IMR-90 (cell line): ENCODE results near the gene PRKN. TPM values are rescaled to one million over a fixed set of nuclear protein-coding genes. Genes with fewer than 3 reads are reported as not detected.

Experiments
- ATAC-seq: fragments of 200-7000 bp; cut with Tn5 transposase; 2 replicates; pipeline ENCODE4 v1.9.1; 2020; ENCODE audit warnings: low read depth, mild to moderate bottlenecking, moderate library complexity
- BruUV-seq: library from RNA; stranded (reverse); fragments of 400-500 nt; replicated peaks from 2 replicates; lab custom pipeline; 2021; lab: Mats Ljungman, UMichigan
- CTCF ChIA-PET: fragments of 300-600 bp; formaldehyde crosslinking; extraction: SDS; loops from one replicate; lab custom pipeline; 2021; ENCODE audit warnings: antibody characterized with exemption; lab: Yijun Ruan, JAX
- POLR2A ChIA-PET: fragments of 300-600 bp; sonication (Branson Sonifier 250); formaldehyde crosslinking; loops from one replicate; lab custom pipeline; 2022; ENCODE audit warnings: antibody characterized with exemption; ENCODE audit not compliant: unreplicated experiment; lab: Charles Lee
- DNase-seq: peaks from one replicate; pipeline ENCODE4 v3.0.0; 2013
- H2AFZ ChIP-seq: replicated peaks from 2 replicates; pipeline ENCODE3; 2013; ENCODE audit warnings: low read length, mild to moderate bottlenecking; ENCODE audit not compliant: poor library complexity
- H2AK5ac ChIP-seq: 2 replicates; pipeline ENCODE4 v1.6.1; 2013; ENCODE audit warnings: low read depth, low read length, inconsistent platforms
- H2AK9ac ChIP-seq: replicated peaks from 2 replicates; pipeline ENCODE3; 2013; ENCODE audit warnings: mild to moderate bottlenecking, low read depth, low read length, moderate library complexity; ENCODE audit not compliant: poor library complexity
- H2BK120ac ChIP-seq: 2 replicates; pipeline ENCODE4 v1.6.1; 2013; ENCODE audit warnings: low read depth, low read length, inconsistent platforms
- H2BK15ac ChIP-seq: 3 replicates; pipeline ENCODE4 v1.6.1; 2013; ENCODE audit warnings: low read depth, low read length, inconsistent platforms
- H2BK20ac ChIP-seq: 2 replicates; pipeline ENCODE4 v1.6.1; 2013; ENCODE audit warnings: low read depth, mild to moderate bottlenecking, inconsistent platforms, low read length, moderate library complexity
- H2BK5ac ChIP-seq: 2 replicates; pipeline ENCODE4 v1.6.1; 2013; ENCODE audit warnings: mild to moderate bottlenecking, low read depth, low read length, inconsistent platforms; ENCODE audit not compliant: poor library complexity, severe bottlenecking
- H3K14ac ChIP-seq: replicated peaks from 2 replicates; pipeline ENCODE4 v1.6.1; 2013; ENCODE audit warnings: low read depth, low read length, inconsistent platforms
- H3K18ac ChIP-seq: 2 replicates; pipeline ENCODE4 v1.6.1; 2013; ENCODE audit warnings: low read depth, low read length, control low read depth
- H3K23ac ChIP-seq: 2 replicates; pipeline ENCODE4 v1.6.1; 2013; ENCODE audit warnings: low read depth, low read length, inconsistent platforms
- H3K27ac ChIP-seq: 2 replicates; pipeline ENCODE4 v1.5.1; 2013; ENCODE audit warnings: mild to moderate bottlenecking, control low read depth, low read length; ENCODE audit not compliant: insufficient read depth
- H3K27me3 ChIP-seq: 2 replicates; pipeline ENCODE4 v1.6.1; 2013; ENCODE audit warnings: low read length; ENCODE audit not compliant: control insufficient read depth, insufficient read depth
- H3K36me3 ChIP-seq: 2 replicates; pipeline ENCODE4 v1.6.1; 2013; ENCODE audit warnings: low read length, mixed read lengths; ENCODE audit not compliant: control insufficient read depth, insufficient read depth
- H3K4ac ChIP-seq: 2 replicates; pipeline ENCODE4 v1.6.1; 2013; ENCODE audit warnings: low read depth, low read length, inconsistent platforms
- H3K4me1 ChIP-seq: 2 replicates; pipeline ENCODE4 v1.6.1; 2013; ENCODE audit warnings: low read length, mixed read lengths; ENCODE audit not compliant: control insufficient read depth, insufficient read depth
- H3K4me2 ChIP-seq: 2 replicates; pipeline ENCODE4 v1.6.1; 2013; ENCODE audit warnings: low read depth, mild to moderate bottlenecking, control low read depth, low read length, moderate library complexity
- H3K4me3 ChIP-seq: 2 replicates; pipeline ENCODE4 v1.5.1; 2013; ENCODE audit warnings: low read depth, mild to moderate bottlenecking, control low read depth, low read length, moderate library complexity; ENCODE audit not compliant: insufficient read depth
- H3K56ac ChIP-seq: 2 replicates; pipeline ENCODE4 v1.6.1; 2013; ENCODE audit warnings: low read length, inconsistent platforms; ENCODE audit not compliant: insufficient read depth; ENCODE audit errors: extremely low read depth
- H3K79me1 ChIP-seq, 2 experiments: 2 replicates each; pipeline ENCODE4 v1.6.1; 2013; ENCODE audit warnings: low read length in 2 of 2, inconsistent platforms in 1 of 2, low read depth in 1 of 2
- H3K9ac ChIP-seq: 2 replicates; pipeline ENCODE4 v1.6.1; 2013; ENCODE audit warnings: low read depth, low read length, control low read depth
- H3K9me1 ChIP-seq: 2 replicates; pipeline ENCODE4 v1.6.1; 2013; ENCODE audit warnings: low read length, inconsistent platforms; ENCODE audit not compliant: insufficient read depth
- H3K9me3 ChIP-seq: 2 replicates; pipeline ENCODE4 v1.6.1; 2013; ENCODE audit warnings: low read length; ENCODE audit not compliant: control insufficient read depth, insufficient read depth
- H4K20me1 ChIP-seq: 2 replicates; pipeline ENCODE4 v1.6.1; 2013; ENCODE audit warnings: low read length, inconsistent platforms; ENCODE audit not compliant: insufficient read depth
- H4K5ac ChIP-seq: 2 replicates; pipeline ENCODE4 v1.6.1; 2013; ENCODE audit warnings: mild to moderate bottlenecking, low read depth, low read length, control low read depth
- H4K8ac ChIP-seq, 2 experiments: 2 replicates each; pipeline ENCODE4 v1.6.1; 2013; ENCODE audit warnings: low read depth in 2 of 2, low read length in 2 of 2, control low read depth in 1 of 2, inconsistent platforms in 1 of 2
- H4K91ac ChIP-seq: 2 replicates; pipeline ENCODE4 v1.6.1; 2013; ENCODE audit warnings: low read depth, low read length, inconsistent platforms; ENCODE audit not compliant: insufficient read depth
- BHLHE40 ChIP-seq: fragments of 150-350 bp; IDR thresholded peaks from 2 replicates; pipeline ENCODE4 v1.6.1; 2016; ENCODE audit warnings: mild to moderate bottlenecking, low read depth, low read length
- CEBPB ChIP-seq: IDR thresholded peaks from 2 replicates; pipeline ENCODE4 v1.6.1; 2012; ENCODE audit warnings: low read depth, low read length, improper control_type of control experiment
- CHD1 ChIP-seq: IDR thresholded peaks from 2 replicates; pipeline ENCODE4 v1.6.1; 2012; ENCODE audit warnings: low read depth, low read length, improper control_type of control experiment
- CTCF ChIP-seq: conservative IDR thresholded peaks from 2 replicates; pipeline ENCODE4 v1.5.1; 2012; ENCODE audit warnings: mild to moderate bottlenecking, low read depth, low read length, improper control_type of control experiment
- ELK1 ChIP-seq: fragments of 150-350 bp; IDR thresholded peaks from 2 replicates; pipeline ENCODE4 v1.6.1; 2016; ENCODE audit warnings: low read depth, mild to moderate bottlenecking, low read length, moderate library complexity, borderline replicate concordance
- FOS ChIP-seq: fragments of 150-350 bp; IDR thresholded peaks from 2 replicates; pipeline ENCODE4 v1.6.1; 2016; ENCODE audit warnings: low read depth, low read length
- MAFK ChIP-seq: IDR thresholded peaks from 2 replicates; pipeline ENCODE4 v1.6.1; 2012; ENCODE audit warnings: low read depth, low read length, improper control_type of control experiment
- MAZ ChIP-seq: IDR thresholded peaks from 2 replicates; pipeline ENCODE4 v1.6.1; 2012; ENCODE audit warnings: low read depth, mild to moderate bottlenecking, low read length, improper control_type of control experiment, moderate library complexity, borderline replicate concordance
- MXI1 ChIP-seq: IDR thresholded peaks from 2 replicates; pipeline ENCODE4 v1.6.1; 2012; ENCODE audit warnings: low read depth, mild to moderate bottlenecking, low read length, moderate library complexity, borderline replicate concordance
- NFE2L2 ChIP-seq: fragments of 150-350 bp; IDR thresholded peaks from 2 replicates; pipeline ENCODE4 v1.6.1; 2016; ENCODE audit warnings: low read depth, mild to moderate bottlenecking, low read length
- POLR2A ChIP-seq: IDR thresholded peaks from 2 replicates; pipeline ENCODE4 v1.6.1; 2012; ENCODE audit warnings: mild to moderate bottlenecking, low read depth, low read length
- RAD21 ChIP-seq: IDR thresholded peaks from 2 replicates; pipeline ENCODE4 v1.6.1; 2012; ENCODE audit warnings: low read length, improper control_type of control experiment
- RCOR1 ChIP-seq: IDR thresholded peaks from 2 replicates; pipeline ENCODE4 v1.6.1; 2012; ENCODE audit warnings: mild to moderate bottlenecking, low read length, improper control_type of control experiment; ENCODE audit not compliant: insufficient replicate concordance
- RFX5 ChIP-seq: IDR thresholded peaks from 2 replicates; pipeline ENCODE4 v1.8.0; 2012; ENCODE audit warnings: low read depth, mild to moderate bottlenecking, low read length, moderate library complexity
- SMC3 ChIP-seq: fragments of 150-350 bp; IDR thresholded peaks from 2 replicates; pipeline ENCODE4 v1.6.1; 2016; ENCODE audit warnings: low read depth, mild to moderate bottlenecking, antibody characterized with exemption, low read length, moderate library complexity
- USF2 ChIP-seq: fragments of 150-350 bp; IDR thresholded peaks from 2 replicates; pipeline ENCODE4 v1.6.1; 2017; ENCODE audit warnings: mild to moderate bottlenecking, antibody characterized with exemption, low read length, low read depth
- WGBS, 2 experiments: methylation state at CpG; one replicate each; pipeline versions ENCODE4 v1.1.5 to v1.1.7; 2013; ENCODE audit warnings: missing lambda C conversion rate in 2 of 2; ENCODE audit not compliant: insufficient read length in 1 of 2; ENCODE audit errors: extremely low coverage in 2 of 2; 5-methylcytosine and 5-hydroxymethylcytosine counted together
- dilution Hi-C: fragments of 300-500 bp; cut with HindIII; formaldehyde crosslinking; loops from one replicate; pipeline ENCODE4 v1.14.3; 2018; ENCODE audit warnings: low sequenced_read_pairs; ENCODE audit not compliant: unreplicated experiment
- in situ Hi-C: fragments of 300-500 bp; cut with MboI; formaldehyde crosslinking; loops from 3 replicates; pipeline ENCODE4 v1.14.3; 2019; ENCODE audit warnings: low sequenced_read_pairs, inconsistent platforms, mixed read lengths
- intact Hi-C: fragments of 100-400 bp; cut with micrococcal nuclease; formaldehyde crosslinking; loops from 2 replicates; pipeline ENCODE4 v1.10.0; 2022
- polyA plus RNA-seq, 3 experiments: library from polyadenylated mRNA; depleted of rRNA; stranded (reverse); fragments of >200 nt; gene quantifications; 2 replicates each; pipeline ENCODE4 v1.2.3, GENCODE V29; 2012; ENCODE audit warnings: low replicate concordance in 1 of 3
- total RNA-seq: library from RNA; depleted of rRNA; stranded (reverse); fragments of >200 nt; gene quantifications from 2 replicates; pipeline ENCODE4 v1.2.3, GENCODE V29; 2012

The PRKN gene
- total and polyA plus RNA-seq, 2 of the 4 experiments (the other 2 are of a cell fraction), result 0.15 to 0.18 TPM

GRCh38 chr6:161411265-161411944, 1316.2 kb downstream of the PRKN start:
- no peak overlapping the region for H3K14ac ChIP-seq
- in situ Hi-C loops, result loop anchor here (25.0 kb wide), 2 partner anchors 1326 to 2001 kb away; partner anchors contain the start of genes PACRG, PRKN and QKI
- no peak overlapping the region for H3K27ac ChIP-seq
- ATAC-seq (no peak), DNase-seq (no peak)
- H2AFZ ChIP-seq, result no peak overlapping the region
- no peaks in the 10 kb centered on the region for H3K9me3 ChIP-seq
- H3K23ac ChIP-seq, result no peak overlapping the region
- no peak overlapping the region for H3K18ac ChIP-seq
- no peak overlapping the region for H2AK5ac ChIP-seq
- dilution Hi-C loops, result no loop called here
- no peak overlapping the region for H2BK120ac ChIP-seq
- H4K91ac ChIP-seq, result no peak overlapping the region
- no peak overlapping the region for H3K4ac ChIP-seq
- TF ChIP-seq RAD21, result no peak
- TF ChIP-seq CTCF, result no peak
- no peak for TF ChIP-seq CHD1
- TF ChIP-seq RCOR1, result no peak
- no peak for TF ChIP-seq MXI1
- TF ChIP-seq MAFK, result no peak
- TF ChIP-seq FOS, result no peak
- TF ChIP-seq NFE2L2, result no peak
- TF ChIP-seq BHLHE40, result no peak
- TF ChIP-seq POLR2A, result no peak
- TF ChIP-seq ELK1, result no peak
- no peak for TF ChIP-seq CEBPB
- no peak for TF ChIP-seq SMC3
- no peak for TF ChIP-seq USF2
- TF ChIP-seq RFX5, result no peak
- TF ChIP-seq MAZ, result no peak
- H3K4me1 ChIP-seq, result no peaks in the 10 kb centered on the region
- no peaks in the 10 kb centered on the region for H3K27me3 ChIP-seq
- no peak overlapping the region for H2BK15ac ChIP-seq
- no peaks in the 10 kb centered on the region for H4K20me1 ChIP-seq
- BruUV-seq, result no TSS peak
- H3K9ac ChIP-seq, result no peak overlapping the region
- no peaks in the 10 kb centered on the region for H3K36me3 ChIP-seq
- 100% methylated on average over 1 of the region's 4 CpGs; no CpG with 5 or more reads in 1 of the 2 experiments for WGBS, 2 experiments
- H2BK5ac ChIP-seq, result no peak overlapping the region
- no peak overlapping the region for H2AK9ac ChIP-seq
- H3K4me3 ChIP-seq, result no peak overlapping the region
- intact Hi-C loops, result no loop called here
- no peak overlapping the region for H2BK20ac ChIP-seq
- H3K4me2 ChIP-seq, result no peak overlapping the region
- no peak overlapping the region for H3K56ac ChIP-seq
- H3K79me1 ChIP-seq, result no peaks in the 10 kb centered on the region
- H3K9me1 ChIP-seq, result no peaks in the 10 kb centered on the region
- H4K5ac ChIP-seq, result no peak overlapping the region
- ChIA-PET CTCF (no interaction called here), POLR2A (no interaction called here)
- H4K8ac ChIP-seq, result no peak overlapping the region
